Skeletal muscle tissue (tissue), 4 donors: ENCODE results near the gene ARHGAP29. TPM values are rescaled to one million over a fixed set of nuclear protein-coding genes. Genes with fewer than 3 reads are reported as not detected.

ENCODE experiments used
- H3K27ac ChIP-seq: one replicate; pipeline ENCODE4 v1.7.0; 2013; ENCODE audit warnings: mild to moderate bottlenecking, low read depth, low read length, inconsistent platforms
- H3K27me3 ChIP-seq, 3 donors: one replicate each; pipeline ENCODE4 v1.7.0; 2013; ENCODE audit warnings: low read length in 3 of 3; ENCODE audit not compliant: control insufficient read depth in 3 of 3, insufficient read depth in 3 of 3
- H3K36me3 ChIP-seq, 3 donors: one replicate each; pipeline ENCODE4 v1.7.0; 2013; ENCODE audit warnings: low read length in 3 of 3; ENCODE audit not compliant: control insufficient read depth in 3 of 3, insufficient read depth in 3 of 3
- H3K4me1 ChIP-seq, 3 donors: one replicate each; pipeline ENCODE4 v1.7.0; 2013; ENCODE audit warnings: low read length in 3 of 3, mild to moderate bottlenecking in 3 of 3; ENCODE audit not compliant: control insufficient read depth in 3 of 3, insufficient read depth in 3 of 3
- H3K4me3 ChIP-seq, 3 donors: one replicate each; pipeline ENCODE4 v1.7.0; 2013; ENCODE audit warnings: low read length in 3 of 3
- H3K9ac ChIP-seq, 3 donors: one replicate each; pipeline ENCODE4 v1.7.0; 2013; ENCODE audit warnings: low read length in 3 of 3, mild to moderate bottlenecking in 3 of 3, moderate library complexity in 2 of 3, low read depth in 1 of 3
- H3K9me3 ChIP-seq, 3 donors: one replicate each; pipeline ENCODE4 v1.7.0; 2013; ENCODE audit warnings: low read length in 3 of 3; ENCODE audit not compliant: control insufficient read depth in 3 of 3
- total RNA-seq: library from RNA; depleted of rRNA; stranded (reverse); fragments of >200 nt; gene quantifications from one replicate; pipeline ENCODE4 v1.2.3, GENCODE V29; 2014
- donor health status: Osteomylitis.

ARHGAP29 gene
- total RNA-seq, 1 donor from 2014 or later: 39.1 TPM

DNA sequence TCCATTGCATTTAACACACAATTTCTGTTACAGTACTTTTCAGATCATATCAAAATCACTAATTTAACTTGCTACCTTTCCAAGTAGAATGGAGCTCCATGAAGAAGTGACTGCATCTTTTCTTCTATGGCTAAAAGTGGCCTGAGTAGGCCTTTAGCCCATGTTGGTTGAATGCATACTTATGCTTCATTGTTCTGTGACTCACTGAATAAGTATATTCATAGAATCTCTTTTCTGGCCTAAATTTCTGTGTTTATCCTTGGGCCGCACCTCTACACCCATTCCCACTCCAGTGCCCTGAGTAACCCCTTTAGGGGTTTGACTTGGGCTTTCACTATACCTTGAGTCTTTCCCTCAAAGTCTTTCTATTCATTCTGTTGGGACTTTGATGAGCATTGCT is 42.1 kb upstream of the ARHGAP29 start:
- no peaks in the 10 kb centered on the region for H3K4me1 ChIP-seq
- no peak overlapping the region for H3K4me3 ChIP-seq
- no peaks in the 10 kb centered on the region for H3K36me3 ChIP-seq
- no peak overlapping the region for H3K9ac ChIP-seq
- H3K9me3 ChIP-seq: no peaks in the 10 kb centered on the region
- no peaks in the 10 kb centered on the region for H3K27me3 ChIP-seq
- no peak overlapping the region for H3K27ac ChIP-seq

DNA sequence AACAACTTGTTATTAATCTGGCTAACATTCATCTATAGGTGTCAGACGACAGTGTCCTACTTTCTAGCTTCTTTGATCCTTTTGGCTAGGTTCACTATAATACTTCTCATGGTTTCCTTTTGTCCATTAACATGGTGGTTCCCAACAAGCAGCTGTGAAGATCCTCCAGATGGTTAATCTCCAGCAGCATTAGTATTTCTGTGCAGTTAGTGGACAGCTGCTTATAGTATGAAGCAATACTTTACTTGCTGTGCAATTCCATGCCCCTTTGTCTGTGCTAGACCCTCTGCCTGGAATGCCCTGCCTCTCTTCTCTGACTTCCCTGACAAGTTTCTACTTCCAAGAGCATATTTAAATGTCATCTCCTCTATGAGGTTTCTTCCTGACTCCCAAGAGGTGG is 41.7 kb upstream of the ARHGAP29 start:
- H3K27ac ChIP-seq: no peak overlapping the region
- no peaks in the 10 kb centered on the region for H3K4me1 ChIP-seq
- no peak overlapping the region for H3K4me3 ChIP-seq
- no peaks in the 10 kb centered on the region for H3K36me3 ChIP-seq
- no peak overlapping the region for H3K9ac ChIP-seq
- H3K9me3 ChIP-seq: no peaks in the 10 kb centered on the region
- no peaks in the 10 kb centered on the region for H3K27me3 ChIP-seq

DNA sequence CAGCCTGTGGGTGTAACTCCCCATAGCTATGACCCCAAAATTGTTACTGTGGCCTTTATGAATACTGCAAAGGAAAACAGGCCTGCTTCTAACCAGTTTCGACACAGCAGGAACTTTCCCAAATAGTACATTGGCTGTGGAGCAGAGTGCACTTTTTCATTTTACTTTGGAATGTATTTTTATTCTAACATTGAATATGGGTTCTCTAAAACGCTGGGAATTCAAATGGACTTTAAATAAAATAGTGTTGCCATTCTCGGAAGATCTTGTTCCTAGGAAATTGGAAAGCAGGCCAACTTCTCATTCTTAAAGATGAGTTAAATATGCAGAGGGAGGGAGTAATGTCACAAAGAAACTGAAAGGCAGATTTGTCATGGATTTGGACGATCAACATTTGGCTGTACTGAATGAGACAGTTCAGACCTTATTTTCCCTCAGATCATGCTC is 39.6 kb upstream of the ARHGAP29 start:
- H3K27ac ChIP-seq: no peak overlapping the region
- H3K9ac ChIP-seq: no peak overlapping the region
- H3K4me3 ChIP-seq: no peak overlapping the region
- H3K36me3 ChIP-seq: no peaks in the 10 kb centered on the region
- no peaks in the 10 kb centered on the region for H3K4me1 ChIP-seq
- no peaks in the 10 kb centered on the region for H3K9me3 ChIP-seq
- no peaks in the 10 kb centered on the region for H3K27me3 ChIP-seq

DNA sequence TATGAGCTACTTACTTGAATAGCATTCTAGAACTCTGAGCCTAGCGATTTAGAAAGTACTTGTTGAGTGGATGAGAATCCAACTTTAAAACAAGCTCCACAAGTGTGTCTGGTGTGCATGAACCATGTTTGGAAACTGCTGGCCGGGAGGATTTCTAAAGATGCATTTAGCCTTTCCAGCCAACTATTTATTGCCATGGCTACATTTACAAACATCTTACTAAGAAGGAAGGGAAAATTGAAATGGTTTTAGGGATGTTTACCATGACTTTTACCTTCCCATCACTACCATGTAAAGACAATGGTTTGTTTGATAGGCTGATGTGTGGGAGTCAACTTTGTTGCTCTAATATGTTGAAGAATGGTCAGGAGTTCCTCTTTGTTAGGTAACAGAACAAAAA is 37.7 kb upstream of the ARHGAP29 start:
- H3K9me3 ChIP-seq: no peaks in the 10 kb centered on the region
- H3K4me1 ChIP-seq: no peaks in the 10 kb centered on the region
- H3K4me3 ChIP-seq: no peak overlapping the region
- H3K9ac ChIP-seq: no peak overlapping the region
- H3K27me3 ChIP-seq: no peaks in the 10 kb centered on the region
- H3K27ac ChIP-seq: no peak overlapping the region
- no peaks in the 10 kb centered on the region for H3K36me3 ChIP-seq

DNA sequence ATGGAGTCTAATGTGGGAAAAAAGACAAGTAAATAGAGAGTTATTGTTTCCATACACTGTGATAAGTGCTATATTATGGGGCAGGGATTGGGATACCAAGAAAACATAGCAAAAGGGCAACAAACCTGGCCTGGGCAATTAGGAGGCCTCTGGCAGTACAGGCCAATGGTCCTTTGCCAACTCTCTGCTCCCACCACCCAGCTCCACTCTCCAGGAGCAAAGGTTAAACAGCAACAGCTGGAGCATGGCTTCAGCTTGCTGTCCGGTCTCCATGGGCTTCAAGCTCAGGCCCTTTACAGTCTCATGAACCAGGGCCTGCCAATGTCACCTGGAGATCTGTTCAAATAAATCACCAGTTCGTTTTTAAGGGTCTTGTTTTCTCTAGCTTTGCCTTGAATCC is 37.2 kb upstream of the ARHGAP29 start:
- no peaks in the 10 kb centered on the region for H3K36me3 ChIP-seq
- no peak overlapping the region for H3K4me3 ChIP-seq
- H3K27me3 ChIP-seq: no peaks in the 10 kb centered on the region
- H3K9ac ChIP-seq: no peak overlapping the region
- H3K9me3 ChIP-seq: no peaks in the 10 kb centered on the region
- H3K4me1 ChIP-seq: no peaks in the 10 kb centered on the region
- no peak overlapping the region for H3K27ac ChIP-seq

DNA sequence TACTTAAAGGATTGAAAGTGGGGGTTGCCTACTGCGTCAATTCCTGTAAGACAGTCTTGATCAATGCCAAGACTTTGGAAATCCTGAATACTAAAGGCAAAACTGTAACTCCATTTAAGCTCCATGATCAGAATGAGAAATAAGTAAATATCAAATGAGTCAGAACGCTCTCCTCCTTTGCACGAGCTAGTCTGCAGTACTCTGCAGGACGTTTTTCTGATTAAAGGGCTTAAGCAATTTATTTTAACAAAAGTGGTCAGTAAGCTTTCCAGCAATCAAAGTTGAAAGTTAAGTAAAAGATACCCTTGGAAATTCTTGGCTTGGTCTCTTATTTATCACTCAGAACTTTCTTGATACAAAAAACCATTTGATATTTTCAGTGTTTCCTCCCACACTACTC is 35.7 kb upstream of the ARHGAP29 start:
- Histone ChIP-seq H3K9ac (no peak overlapping the region), H3K27ac (no peak overlapping the region), H3K36me3 (no peaks in the 10 kb centered on the region), H3K9me3 (no peaks in the 10 kb centered on the region), H3K27me3 (no peaks in the 10 kb centered on the region), H3K4me3 (no peak overlapping the region), H3K4me1 (no peaks in the 10 kb centered on the region)

DNA sequence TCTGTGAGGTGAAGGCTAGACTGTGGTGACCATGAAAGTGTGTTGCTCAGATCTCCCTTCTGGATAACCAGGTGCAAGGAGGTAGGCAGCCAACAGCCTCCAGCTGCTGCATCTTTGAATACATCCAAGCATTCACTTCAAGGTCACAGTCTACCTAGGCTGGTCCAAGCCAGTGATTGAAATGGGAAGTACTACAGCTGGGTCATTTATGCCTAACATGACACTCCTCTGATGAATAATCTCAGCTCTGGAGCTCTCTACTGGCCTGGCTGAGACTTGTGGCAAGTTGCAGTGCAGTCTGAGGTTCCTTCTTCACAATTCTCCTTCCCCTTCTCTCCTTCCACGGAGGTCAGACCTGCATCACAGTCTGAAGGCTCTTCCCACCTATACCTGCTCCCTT is 35.0 kb upstream of the ARHGAP29 start:
- Histone ChIP-seq H3K27me3 (no peaks in the 10 kb centered on the region), H3K27ac (no peak overlapping the region), H3K36me3 (no peaks in the 10 kb centered on the region), H3K4me1 (no peaks in the 10 kb centered on the region), H3K9ac (no peak overlapping the region), H3K4me3 (no peak overlapping the region), H3K9me3 (no peaks in the 10 kb centered on the region)

DNA sequence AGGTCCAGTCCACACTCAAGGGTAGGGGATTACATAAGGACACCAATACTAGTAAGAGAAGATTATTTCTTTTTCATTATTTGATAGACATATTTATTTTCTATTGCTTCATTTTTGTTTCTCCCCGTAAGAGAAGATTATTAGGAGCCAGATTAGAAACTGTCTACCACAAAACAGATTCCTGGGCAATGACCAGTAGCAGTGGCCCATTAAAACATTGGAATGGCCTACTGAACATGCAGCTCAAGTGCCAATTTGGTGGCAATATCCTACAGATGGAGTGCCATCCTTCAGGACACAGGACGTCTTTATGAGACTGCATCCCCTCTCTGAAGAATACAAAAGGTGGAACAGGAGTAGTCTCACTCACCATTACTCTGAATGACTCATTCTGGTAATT is 34.0 kb upstream of the ARHGAP29 start:
- H3K4me1 ChIP-seq: peaks cover 0 to under 1% (median under 1%) of the 10 kb centered on the region in 3 donors
- H3K27me3 ChIP-seq: no peaks in the 10 kb centered on the region
- H3K4me3 ChIP-seq: no peak overlapping the region
- H3K27ac ChIP-seq: no peak overlapping the region
- no peaks in the 10 kb centered on the region for H3K9me3 ChIP-seq
- no peaks in the 10 kb centered on the region for H3K36me3 ChIP-seq
- no peak overlapping the region for H3K9ac ChIP-seq

DNA sequence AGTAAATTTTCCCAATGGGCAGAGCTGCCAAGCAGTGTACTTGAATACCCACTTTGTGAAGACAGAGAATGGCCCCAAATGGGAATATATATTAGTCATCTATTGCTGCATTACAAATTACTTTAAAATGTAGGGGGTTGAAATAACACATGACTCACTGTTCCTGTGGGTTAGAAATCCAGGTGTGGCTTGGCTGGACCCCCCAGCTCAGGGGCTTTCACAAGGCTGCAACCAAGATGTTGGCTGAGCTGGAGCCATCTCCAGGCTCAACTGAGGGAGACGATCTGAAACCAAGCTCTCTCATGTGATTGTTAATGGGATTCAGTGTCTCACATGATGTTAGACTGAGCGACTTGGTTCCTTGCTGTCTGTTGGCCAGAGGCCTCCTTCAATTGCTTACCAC is 33.4 kb upstream of the ARHGAP29 start:
- Histone ChIP-seq H3K36me3 (no peaks in the 10 kb centered on the region), H3K9me3 (no peaks in the 10 kb centered on the region), H3K9ac (no peak overlapping the region)

DNA sequence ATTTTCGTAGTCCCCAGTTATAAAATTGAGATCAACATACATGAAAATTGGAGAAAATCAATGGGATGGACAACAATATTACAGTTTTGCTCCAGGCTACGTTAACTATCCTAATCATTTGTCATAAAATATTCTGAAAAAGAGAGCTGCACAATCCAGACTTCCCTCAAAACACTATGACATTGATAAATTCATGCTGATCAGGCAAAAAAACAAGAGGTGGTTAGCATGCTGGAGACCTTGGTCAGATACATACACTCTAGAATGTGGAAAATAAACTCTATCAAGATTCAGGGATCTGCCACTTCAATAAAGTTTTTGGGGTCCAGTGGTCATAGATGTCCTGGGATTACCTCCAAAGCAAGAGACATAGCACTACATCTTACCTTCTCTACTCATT is 32.5 kb upstream of the ARHGAP29 start:
- Histone ChIP-seq H3K9ac (no peak overlapping the region), H3K27ac (no peak overlapping the region), H3K9me3 (no peaks in the 10 kb centered on the region), H3K4me3 (no peak overlapping the region), H3K27me3 (no peaks in the 10 kb centered on the region), H3K4me1 (peaks cover 0 to 13% (median 10%) of the 10 kb centered on the region in 3 donors), H3K36me3 (no peaks in the 10 kb centered on the region)

More for the DNA sequence above, 33.4 kb upstream of the ARHGAP29 start:
- Histone ChIP-seq H3K4me3 (no peak overlapping the region), H3K27ac (no peak overlapping the region), H3K4me1 (peaks cover 0 to 6% (median 2%) of the 10 kb centered on the region in 3 donors), H3K27me3 (no peaks in the 10 kb centered on the region)

DNA sequence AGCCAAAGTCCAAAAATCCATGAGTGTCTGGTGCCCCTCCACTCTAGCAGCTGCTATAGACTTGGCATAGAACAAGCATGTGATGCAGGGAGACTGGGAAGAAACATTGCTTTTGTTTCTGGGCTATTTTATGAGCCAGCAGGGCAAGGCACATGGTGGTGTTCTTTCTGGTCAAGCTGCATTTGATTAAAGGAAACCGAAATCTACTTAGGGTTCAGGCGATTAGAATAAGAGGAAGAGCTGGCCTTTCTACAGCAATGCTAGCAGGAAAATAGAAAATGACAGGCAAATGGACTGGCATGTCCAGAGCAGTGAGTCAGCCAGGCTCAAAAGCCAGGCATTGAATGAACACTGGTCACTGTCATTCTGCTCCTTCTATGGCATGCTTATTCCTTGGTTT is 28.5 kb upstream of the ARHGAP29 start:
- Histone ChIP-seq H3K9me3 (no peaks in the 10 kb centered on the region), H3K4me1 (peaks cover 0 to 13% (median 11%) of the 10 kb centered on the region in 3 donors), H3K4me3 (no peak overlapping the region), H3K27me3 (no peaks in the 10 kb centered on the region), H3K36me3 (no peaks in the 10 kb centered on the region), H3K27ac (no peak overlapping the region), H3K9ac (no peak overlapping the region)
